Stromal cell of bone marrow (primary cell): ENCODE data around the gene STK32C.
"Not testable (repeated sequence)": the region's sequence is repeated elsewhere in the genome, so short reads cannot be mapped to it uniquely, and the experiment has no call there.

Experiments used
- DNase-seq: peaks from one replicate; pipeline ENCODE4 v3.0.0-alpha.2; 2012; ENCODE audit warnings: low read depth

Gene STK32C

DNA sequence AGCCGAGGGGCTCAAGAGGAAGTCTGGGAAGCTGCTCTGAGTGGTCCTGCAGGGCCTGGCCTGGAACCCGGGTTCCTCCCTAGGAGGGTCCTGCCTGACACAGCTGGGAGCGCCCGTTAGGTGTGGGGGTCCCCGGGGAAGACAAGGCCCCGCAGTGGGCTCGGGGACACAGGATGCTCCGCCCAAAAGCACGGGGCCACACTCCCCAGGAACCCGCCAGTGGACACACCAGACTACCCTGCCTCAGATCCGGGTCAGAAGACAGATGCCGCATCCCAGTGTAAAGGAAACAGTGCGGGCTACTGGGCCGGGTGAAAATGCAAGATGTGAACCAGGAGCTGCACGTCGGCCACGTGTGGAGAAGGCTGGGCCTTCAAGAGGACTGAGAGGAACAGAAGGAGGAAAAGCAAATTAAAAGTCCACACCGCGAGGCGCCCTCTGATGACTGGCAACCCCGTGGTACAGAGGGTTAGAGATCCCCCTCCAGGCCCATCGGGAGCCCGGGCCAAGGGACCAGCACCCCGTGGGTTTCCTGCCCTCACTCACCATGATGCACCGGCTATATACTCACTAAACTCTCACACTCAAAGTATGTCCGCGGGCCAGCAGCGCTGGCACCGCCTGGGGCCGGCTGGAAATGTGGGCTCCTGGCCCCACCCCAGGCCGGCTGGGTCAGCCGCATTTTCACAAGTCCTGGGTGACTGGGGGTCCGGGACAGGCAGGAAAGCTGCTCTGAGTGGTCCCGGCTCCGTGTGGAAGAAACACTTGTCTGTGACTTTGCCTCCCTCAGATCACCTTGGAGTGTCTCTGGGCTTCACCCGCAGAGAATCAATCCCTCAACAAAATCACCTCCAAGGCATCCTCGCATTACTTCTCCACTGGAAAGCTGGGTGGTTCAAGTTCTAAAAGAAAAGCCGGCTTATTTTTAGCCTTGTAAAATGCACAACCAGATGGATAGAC, 6.1 kb downstream of the STK32C start:
- no peak for DNase-seq

DNA sequence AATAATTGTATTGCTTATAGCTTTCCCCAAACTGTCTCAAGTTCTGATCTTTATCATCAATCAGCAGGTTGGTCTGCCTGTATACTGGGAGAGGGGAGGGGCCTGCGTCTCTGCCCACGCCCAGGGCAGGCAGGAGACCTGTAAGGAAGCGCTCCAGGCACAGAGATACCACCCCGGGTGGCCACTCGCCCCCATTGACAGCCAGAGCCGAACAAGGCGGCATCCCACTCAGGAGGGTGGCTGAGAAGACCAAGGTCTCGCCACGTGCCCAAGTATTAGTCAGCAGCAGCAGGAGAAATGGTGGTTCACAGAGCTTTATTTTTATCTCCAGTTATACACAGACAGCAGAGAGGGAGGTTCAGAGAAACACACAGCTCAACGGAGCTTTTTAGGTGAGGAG, 7.2 kb downstream of the STK32C start:
- DNase-seq, result no peak

DNA sequence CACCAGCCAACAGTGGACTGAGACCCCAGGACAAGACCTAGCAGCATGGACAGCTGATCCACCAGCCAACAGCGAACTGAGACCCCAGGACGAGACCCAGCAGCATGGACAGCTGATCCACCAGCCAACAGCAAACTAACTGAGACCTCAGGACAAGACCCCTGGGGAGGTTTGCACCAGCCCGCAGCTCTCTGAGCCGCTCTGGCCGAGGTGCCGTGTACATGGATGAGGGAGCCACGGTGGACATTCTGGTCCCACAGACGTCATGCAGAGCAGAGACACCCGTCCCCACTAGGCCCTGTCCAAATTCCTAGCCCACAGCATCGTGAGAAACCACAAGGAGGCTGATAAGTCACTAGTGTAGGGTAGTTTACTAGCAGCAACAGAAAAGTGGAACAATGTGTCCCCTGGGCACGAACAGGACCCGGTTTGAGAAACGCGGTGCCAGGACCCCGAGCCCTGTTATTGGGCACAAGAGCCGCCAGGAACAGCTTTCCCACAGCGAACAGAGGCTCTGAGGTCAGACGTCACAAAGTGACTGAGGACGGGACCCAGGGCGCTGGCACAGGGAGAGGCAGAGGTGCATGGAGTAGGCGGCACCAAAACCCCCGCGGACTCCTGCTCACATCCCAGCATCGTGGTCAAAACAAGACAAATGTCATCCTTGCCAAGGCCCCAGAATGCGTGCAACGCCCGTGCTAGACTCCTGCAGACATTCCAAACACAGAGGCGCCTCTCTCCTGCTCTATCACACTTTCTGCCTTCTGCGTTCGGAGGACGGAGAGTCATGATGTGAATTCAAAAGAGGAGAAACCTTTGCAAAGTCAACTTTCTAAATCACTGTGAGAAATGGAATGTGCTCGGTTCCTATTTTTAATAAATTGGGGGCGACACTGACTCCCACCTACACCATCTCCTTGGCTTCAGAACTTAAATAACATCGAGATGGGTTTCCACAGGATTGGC, 8.1 kb downstream of the STK32C start:
- no peak for DNase-seq

DNA sequence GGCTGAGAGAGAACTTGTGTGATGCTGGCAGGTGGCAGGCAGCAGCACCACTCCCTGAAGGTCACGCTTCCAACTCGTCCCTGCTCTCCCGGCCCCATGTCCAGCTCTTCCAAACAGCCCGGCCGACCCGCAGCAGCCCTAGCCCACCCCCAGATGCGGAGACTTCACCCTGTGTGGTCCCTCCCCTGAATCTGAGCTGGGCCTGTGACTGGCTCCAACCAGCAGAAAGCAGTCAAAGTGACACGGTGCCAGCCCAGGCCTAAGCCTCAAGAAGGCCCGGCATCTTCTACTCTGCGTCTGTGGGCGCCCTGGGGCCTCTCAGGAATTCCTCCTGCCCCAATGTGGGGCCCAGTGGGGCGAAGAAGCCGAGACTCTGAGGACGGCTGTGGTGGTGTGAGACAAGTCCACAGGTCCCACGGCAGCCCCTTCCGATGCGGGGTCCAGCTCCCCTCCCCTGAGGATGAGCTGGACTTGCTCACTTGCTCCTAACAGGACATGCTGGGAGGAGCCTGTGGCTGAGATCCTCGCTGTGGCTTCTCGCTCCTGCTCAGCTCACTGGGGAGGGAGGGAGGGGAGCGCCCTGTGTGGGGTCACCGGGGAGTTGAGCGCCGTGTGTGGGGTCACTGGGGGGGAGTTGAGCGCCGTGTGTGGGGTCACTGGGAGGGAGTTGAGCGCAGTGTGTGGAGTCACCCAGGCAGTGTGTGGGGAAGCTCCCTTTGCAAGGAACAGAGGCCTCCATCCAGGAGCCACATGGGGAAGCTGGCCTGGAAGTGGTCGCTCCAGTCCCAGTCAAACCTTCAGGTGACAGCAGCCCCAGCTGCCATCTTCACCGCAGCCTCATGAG, 9.5 kb downstream of the STK32C start:
- DNase-seq, result no peak

DNA sequence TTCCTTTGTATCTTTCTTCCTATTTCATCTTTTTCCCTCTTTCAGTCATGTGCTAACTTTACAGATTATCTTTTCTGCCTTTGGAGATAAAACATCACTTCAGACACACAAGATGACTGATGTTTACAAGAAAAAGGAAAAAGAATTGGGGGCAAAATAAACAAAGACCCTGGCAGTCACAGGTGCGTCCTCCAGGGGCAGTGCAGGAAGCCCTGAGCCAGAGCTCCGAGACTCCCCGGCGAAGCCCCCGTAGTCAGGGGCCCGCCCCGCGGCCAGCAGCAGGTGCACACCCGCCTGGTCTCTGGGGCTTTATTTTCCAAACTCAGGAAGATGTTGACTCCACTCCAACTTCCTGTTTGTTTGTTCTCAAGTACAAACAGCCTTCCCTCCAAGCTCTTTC, 10.2 kb downstream of the STK32C start:
- DNase-seq, result no peak

DNA sequence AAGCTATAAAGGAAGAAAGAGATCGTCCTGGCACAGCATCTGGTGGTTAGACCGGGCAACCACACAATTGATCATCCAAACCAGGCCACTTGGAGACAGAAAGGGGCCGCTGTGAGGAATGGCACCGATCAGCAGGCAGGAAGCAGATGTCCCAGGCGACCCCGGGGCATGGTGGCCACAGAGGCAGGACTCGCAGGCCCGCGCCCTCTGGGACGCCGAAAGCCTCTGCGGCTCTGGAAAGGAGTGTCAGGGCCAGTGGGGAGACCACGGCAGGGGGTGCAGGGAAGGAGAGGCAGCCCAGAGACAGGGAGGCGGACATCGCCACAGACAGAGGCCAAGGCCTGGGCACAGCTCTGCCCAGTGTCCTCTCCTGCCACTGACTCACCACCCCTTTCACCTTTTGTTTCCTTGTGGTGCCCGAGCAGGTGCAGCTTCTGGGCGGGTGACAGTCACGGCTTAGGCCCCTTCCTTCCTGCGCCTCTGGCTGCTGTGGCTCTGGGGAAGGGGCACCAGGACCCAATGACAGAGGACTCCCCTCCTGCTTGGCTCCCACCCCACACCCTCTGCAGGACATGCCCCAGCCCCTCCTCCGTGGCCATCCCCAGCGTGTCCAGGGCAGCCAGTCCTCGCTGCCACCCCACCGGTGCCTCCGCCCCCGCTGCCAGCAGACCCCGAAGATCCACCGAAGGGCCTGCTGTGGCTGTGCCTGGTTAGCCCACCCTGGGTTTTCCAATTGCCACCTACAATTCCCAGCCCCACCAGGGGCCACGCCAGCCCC, 10.9 kb downstream of the STK32C start:
- no peak for DNase-seq

DNA sequence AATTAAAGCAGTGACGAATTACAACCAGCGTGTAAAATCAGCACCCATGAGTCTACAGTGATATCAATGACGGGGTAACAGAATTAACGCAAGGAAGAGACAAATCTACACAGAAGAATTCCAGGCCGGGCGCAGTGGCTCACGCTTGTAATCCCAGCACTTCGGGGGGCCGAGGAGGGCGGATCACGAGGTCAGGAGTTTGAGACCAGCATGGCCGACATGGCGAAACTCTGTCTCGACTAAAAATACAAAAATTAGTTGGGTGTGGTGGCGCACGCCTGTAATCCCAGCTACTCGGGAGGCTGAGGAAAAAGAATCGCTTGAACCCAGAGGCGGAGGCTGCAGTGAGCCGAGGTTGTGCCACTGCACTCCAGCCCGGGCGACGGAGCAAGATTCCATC, 12.3 kb downstream of the STK32C start:
- DNase-seq, result not testable (repeated sequence)

DNA sequence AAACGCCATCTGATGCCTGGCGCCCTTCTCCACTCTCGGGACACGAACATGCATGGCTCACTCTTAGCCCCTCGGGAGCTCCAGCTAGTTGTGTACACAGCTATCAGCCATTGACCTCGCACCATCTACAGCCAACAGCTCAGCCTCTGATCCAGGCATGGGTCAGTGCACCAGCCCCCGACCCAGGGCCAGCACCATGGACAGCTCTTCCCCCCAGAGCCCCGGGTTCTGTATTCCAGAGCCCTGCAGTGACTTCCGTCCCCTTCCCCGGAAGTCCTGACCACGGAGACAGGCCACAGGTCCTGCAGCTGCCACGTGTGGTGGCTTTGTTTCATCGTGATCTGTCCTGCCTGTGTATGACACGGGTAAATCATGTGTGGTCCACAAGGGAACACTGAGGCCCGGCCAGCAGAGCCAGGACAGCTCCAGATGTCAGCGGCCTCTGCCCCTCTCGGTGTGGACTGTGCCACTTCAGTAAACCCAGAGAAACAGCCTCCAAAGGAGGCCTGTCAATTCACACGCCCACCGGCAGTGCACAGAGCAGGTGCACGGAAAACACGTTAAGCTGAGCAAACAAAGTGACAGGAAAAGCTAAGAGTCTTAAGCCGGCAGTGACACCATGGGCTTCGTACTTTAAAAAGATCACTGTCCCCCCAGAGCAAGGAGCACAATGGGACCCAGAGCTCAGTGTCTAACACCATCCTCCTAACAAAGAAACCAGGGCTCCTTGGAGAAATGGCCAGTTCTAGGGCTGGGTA, 13.0 kb downstream of the STK32C start:
- no peak for DNase-seq

DNA sequence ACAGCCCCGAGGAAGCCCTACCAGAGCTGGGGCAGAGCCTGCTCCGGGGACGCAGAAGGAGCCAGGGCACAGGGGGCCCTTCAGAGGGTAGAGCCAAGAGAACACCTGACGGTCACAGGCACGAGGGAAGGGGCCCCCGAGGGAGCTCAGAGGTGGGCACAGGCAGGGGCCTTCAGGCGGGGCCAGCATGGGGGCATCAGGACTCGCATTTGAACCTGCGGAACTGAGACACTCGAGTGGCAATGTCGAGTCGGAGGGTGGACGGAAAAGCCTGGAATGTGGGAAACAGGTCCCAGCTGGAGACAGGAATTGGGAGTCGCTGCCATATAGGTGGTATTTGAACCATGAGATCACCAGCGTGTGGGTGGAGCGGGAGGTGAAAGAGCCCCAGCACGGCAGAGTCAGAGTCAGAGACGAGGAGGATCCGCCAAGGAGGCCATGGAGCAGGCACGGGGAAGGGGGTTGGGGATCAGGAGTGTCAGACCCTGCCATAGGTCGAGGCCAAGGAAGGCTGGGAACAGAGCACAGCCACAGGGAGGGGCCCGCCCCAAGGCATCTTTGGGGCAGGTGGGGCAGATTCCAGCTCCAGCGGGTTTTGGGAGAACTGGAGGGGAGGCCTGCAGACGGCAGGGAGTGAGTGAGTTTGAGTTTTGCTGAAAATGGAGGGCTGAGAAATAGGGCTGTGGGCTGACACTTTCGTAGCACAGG, 13.8 kb downstream of the STK32C start:
- DNase-seq, result no peak

DNA sequence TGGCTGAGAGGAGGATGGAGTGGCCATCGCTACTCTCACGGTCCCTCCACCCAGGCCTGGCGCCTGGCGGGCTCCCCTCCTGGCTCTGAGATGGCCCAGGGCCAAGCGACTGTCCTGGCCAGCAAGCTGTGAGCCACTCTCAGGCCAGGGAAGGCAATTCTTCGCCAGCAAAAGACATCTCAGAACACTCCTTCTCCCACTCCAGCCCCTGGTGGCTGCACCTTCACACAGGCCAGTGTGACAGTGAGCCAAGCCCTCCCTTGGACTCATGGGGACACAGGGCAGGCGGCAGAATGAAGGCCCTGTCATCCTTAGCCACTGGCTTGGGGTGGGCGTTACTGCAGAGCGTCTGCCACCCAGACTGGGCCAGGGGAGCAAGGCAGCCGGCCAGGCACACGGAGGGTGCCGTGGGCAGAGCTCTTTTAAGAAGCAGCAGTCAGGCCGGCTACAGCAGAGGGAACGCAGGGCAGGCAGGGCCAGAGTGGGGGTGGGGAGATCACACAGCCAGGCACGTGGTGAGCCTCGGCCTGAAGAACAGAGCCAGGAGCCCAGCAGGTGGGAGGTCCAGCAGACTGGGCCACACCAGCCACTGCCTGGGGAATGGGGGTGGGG, 14.4 kb downstream of the STK32C start:
- no peak for DNase-seq

DNA sequence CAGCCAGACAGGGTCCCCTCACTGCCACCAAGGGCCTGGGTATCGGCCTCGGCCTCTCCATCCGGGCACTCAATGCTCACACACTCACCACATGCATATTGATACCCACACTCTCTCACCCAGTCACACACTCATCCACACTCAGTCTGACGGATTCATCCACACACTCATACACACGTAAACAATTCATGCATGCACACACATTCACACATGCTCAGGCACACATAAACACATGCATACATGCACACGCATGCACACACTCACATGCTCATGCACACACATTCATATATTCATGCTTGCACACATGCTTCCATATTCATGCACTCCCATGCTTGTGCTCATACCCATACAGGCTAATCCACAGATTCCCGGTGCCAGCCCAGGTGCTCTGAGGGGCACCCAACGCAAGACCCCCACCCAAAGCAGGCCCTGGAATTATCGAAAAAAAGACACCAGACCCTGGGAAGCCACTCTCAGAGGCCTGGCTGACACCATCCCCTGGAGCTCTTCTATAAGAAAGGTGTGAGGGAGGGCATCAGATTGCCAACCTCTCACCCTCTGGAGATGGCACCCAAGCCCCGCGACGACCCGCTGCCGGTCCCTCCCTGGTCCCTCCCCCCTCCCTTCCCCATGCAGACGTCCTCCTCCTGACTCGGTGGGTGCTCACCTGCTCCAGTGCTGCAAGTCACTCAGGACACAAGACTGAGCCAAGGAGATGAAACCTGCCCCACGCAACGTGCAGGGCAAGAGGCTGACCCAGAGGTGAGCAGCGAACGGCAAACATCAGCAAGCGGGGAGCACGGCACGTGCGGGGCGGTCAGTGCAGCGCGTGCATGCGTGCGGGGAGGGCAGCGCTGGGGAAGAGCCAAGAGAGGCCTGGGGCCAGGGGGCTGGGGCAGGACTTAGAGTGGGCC, 15.2 kb downstream of the STK32C start:
- DNase-seq, result no peak

DNA sequence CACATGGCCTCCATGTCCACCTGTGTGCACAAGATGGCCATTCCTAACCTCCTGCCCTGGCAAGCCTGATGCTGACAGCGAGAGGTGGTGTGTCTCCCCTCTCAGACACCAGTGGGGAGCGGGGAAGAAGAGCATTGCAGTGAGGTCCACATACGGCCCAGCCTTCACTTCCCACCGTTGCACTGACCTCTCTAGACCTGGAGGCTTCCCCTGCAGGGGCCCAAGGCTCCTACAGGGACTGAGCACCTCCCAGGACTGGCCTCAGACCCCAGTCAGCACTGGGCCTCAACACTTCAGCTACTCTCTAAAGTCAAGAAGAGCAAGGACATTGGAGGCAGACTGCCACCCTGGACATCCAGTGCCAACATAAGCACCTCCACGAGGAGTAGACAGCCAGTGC, 15.9 kb downstream of the STK32C start:
- no peak for DNase-seq

DNA sequence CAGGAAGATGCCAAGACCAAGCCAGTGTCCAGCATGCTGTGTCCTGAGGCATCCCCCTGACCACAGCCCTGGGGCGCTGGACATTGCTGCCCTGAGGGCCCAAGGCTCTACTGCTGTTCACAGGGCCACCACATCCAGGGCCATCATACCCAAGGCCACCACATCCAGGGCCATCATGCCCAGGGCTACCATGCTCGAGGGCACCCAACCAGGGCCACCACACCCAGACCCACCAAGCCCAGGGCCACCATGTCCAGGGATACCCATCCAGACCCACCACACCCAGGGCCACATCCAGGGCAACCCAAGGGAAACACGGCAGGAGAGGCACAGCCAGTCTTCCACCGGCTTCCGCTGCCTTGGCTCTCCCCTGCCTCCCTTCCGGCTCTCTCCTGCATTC, 17.1 kb downstream of the STK32C start:
- no peak for DNase-seq

DNA sequence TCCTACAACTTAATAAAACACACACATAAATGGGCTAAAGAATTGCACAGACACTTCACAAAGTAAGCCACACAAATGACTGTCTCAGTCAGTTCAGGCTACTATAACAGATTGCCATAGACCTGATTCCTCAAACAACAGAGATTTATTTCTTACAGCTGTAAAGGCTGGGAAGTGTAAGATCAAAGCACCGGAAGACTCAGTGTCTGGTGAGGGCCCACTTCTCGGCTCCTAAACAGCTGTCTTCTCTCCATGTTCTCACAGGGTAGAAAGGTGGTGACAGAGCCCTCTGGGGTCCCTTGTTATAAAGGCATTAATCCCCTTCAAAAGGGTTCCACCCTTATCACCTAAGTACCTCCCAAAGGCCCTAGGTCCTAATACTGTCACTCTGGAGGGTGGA, 18.3 kb downstream of the STK32C start:
- DNase-seq, result no peak

DNA sequence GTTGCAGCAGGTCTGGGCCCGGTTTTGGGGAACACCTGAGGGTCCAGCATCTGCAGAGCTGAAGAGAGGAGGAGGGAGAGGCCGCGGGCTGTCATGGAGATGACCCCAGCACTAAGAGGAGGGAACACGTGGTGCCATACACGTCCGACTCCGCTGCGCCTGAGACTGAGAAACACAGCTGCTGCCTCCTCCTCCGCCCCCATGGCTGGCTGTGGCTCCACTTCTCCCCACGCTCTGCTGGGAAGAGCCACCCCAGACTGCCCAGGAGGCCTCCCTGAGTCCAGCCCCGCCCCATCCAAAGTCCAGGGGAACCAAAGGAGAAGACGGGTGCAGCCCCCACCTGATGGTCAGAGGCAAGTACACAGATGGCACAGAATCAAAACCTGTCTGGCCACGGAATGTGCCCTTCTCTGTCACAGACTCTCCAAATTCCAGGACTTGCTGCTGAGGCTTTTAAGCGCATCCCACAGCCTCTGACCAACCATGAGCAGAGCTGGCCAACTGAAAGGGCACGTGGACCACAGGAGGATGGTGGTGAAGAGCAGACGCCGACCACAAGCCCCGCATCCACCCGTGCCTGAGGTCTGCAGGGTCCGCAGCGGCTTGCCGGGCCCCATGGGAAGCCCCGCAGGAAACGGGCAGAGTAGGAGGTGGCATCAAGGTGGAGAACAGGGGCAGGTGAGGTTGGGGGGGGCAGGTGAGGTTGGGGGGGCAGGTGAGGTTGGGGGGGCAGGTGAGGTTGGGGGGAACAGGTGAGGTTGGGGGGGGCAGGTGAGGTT, 24.0 kb downstream of the STK32C start:
- DNase-seq, result no peak

DNA sequence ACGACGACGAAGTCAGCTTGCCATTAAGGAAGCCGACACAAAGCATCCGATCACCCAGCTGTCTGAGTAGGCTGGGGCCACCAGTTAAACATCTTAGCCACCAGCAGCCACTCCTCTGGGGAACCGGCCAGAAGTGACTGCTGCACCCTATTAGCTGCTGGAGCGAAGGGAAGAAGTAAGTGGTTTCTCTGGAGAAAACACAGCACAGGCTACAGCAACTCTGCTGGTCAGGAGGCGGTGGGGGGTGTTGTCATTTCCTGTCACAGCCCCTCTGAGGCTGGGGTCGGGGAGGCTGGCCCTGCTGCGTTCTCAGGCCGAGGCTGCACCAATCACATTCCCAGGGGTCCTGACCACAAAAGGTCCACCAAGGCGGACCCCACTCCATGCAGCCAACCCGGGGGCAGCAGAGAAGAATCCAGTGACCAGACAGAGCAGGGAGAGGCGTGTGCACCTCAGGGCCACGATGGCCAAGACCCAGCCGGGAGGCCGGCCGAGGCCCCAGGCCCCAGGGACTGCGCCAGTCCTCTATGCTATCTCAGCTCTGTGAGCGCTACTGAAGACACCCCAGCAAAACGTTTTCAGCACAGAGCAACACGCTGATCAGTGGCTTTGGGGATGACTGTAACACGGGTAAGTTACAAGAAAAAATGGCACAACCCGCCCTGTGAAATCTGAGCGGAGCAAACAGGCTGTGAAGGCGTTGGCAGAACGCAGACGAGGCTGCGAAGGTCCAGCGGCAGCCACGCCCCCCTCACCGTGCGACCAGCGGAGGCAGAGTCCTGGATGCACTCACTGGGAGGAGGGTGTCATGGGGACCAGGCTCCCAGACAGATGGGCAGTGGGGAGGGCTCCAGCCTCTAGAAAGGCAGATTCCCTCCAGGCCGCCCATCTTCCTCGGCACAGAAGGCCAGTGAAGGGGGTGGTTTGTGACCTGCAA, 24.8 kb downstream of the STK32C start:
- DNase-seq, result no peak
